Measurements from ENCODE around the gene UIMC1. TPM values are rescaled to one million over a fixed set of nuclear protein-coding genes. Genes with fewer than 3 reads are reported as not detected.

UIMC1 gene
- total RNA-seq, 1 experiment from 2014 or later: 52.8 TPM

GRCh38 chr5:177020033-177020432 lies 13.5 kb upstream of the UIMC1 start:
- no peaks in the 10 kb centered on the region for H3K9me3 ChIP-seq
- no TSS peak for BruUV-seq (replicated peaks)
- no peaks in the 10 kb centered on the region for H3K9me3 Mint-ChIP-seq (ENCODE audit: unreplicated experiment)
- TF ChIP-seq, protein P1, sequence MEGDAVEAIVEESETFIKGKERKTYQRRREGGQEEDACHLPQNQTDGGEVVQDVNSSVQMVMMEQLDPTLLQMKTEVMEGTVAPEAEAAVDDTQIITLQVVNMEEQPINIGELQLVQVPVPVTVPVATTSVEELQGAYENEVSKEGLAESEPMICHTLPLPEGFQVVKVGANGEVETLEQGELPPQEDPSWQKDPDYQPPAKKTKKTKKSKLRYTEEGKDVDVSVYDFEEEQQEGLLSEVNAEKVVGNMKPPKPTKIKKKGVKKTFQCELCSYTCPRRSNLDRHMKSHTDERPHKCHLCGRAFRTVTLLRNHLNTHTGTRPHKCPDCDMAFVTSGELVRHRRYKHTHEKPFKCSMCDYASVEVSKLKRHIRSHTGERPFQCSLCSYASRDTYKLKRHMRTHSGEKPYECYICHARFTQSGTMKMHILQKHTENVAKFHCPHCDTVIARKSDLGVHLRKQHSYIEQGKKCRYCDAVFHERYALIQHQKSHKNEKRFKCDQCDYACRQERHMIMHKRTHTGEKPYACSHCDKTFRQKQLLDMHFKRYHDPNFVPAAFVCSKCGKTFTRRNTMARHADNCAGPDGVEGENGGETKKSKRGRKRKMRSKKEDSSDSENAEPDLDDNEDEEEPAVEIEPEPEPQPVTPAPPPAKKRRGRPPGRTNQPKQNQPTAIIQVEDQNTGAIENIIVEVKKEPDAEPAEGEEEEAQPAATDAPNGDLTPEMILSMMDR (IDR thresholded peaks at IDR 0.05; ENCODE audit: insufficient read depth in 1 of 2, low read depth in 1 of 2, low read length in 1 of 2, severe bottlenecking in 1 of 2, unreplicated experiment in 1 of 2): no peak
- peaks cover 22% of the 10 kb centered on the region for H3K36me3 Mint-ChIP-seq (ENCODE audit: insufficient read depth, unreplicated experiment)
- ChIA-PET CTCF (interaction anchor here (0.7 to 1.6 kb wide), 4 partner anchors 51 to 497 kb away, joined by 3 to 4 read pairs (median 4); partner anchors contain the start of gene DDX41), POLR2A (no interaction called here)
- no peaks in the 10 kb centered on the region for H3K27me3 ChIP-seq (replicated peaks; ENCODE audit: control insufficient read depth, insufficient read depth, low read length)
- no peak for DNase-seq
- H3K27ac Mint-ChIP-seq (ENCODE audit: unreplicated experiment): no peak overlapping the region
- H3K4me3 ChIP-seq (ENCODE audit: low read depth, low read length): no peak overlapping the region
- intact Hi-C loops (cut with micrococcal nuclease; ENCODE audit: unreplicated experiment): no loop called here
- H3K36me3 ChIP-seq (ENCODE audit: control insufficient read depth, insufficient read depth, low read length): no peaks in the 10 kb centered on the region
- H3K4me1 Mint-ChIP-seq (ENCODE audit: low read depth, unreplicated experiment): peaks cover 21% of the 10 kb centered on the region
- H3K4me1 ChIP-seq: peaks cover 7% of the 10 kb centered on the region
- no peak overlapping the region for H3K4me3 Mint-ChIP-seq (ENCODE audit: unreplicated experiment)
- no peaks in the 10 kb centered on the region for H3K27me3 Mint-ChIP-seq (ENCODE audit: insufficient read depth, unreplicated experiment)

DNA sequence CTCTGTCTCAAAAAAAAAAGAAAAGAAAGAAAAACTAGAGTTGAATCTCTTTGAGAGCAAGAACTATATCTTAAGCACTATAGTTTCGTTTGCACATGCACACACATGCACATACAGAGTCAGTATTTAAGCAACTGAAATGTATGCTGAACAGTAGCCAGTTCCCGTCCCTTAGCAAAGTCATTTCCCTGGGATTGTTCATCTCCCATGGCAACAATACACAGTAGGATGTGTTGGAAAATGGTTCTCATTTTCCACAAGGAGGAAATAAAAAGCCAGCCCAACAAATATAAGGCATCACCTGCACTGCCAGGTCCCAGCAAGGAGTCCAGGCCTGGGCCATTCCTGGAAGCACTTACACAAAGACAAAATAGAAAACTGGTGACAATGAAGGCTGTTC lies 11.8 kb upstream of the UIMC1 start:
- TF ChIP-seq, protein P1 (IDR thresholded peaks at IDR 0.05; ENCODE audit: insufficient read depth in 1 of 2, low read depth in 1 of 2, low read length in 1 of 2, severe bottlenecking in 1 of 2, unreplicated experiment in 1 of 2): no peak
- Mint-ChIP-seq H3K4me1 (ENCODE audit: low read depth, unreplicated experiment) (peaks cover 12% of the 10 kb centered on the region), H3K9me3 (ENCODE audit: unreplicated experiment) (no peaks in the 10 kb centered on the region), H3K36me3 (ENCODE audit: insufficient read depth, unreplicated experiment) (peaks cover 16% of the 10 kb centered on the region), H3K27me3 (ENCODE audit: insufficient read depth, unreplicated experiment) (no peaks in the 10 kb centered on the region), H3K4me3 (ENCODE audit: unreplicated experiment) (no peak overlapping the region), H3K27ac (ENCODE audit: unreplicated experiment) (no peak overlapping the region)
- intact Hi-C loops (cut with micrococcal nuclease; ENCODE audit: unreplicated experiment): no loop called here
- no peak for DNase-seq
- BruUV-seq (replicated peaks): no TSS peak
- ChIA-PET POLR2A (no interaction called here), CTCF (interaction anchor here (1.6 kb wide), 1 partner anchor 53 kb away, joined by 4 read pairs; no protein-coding TSS in a partner anchor)
- Histone ChIP-seq H3K9me3 (no peaks in the 10 kb centered on the region), H3K4me1 (peaks cover 4% of the 10 kb centered on the region), H3K4me3 (ENCODE audit: low read depth, low read length) (no peak overlapping the region), H3K36me3 (ENCODE audit: control insufficient read depth, insufficient read depth, low read length) (no peaks in the 10 kb centered on the region), H3K27me3 (replicated peaks; ENCODE audit: control insufficient read depth, insufficient read depth, low read length) (no peaks in the 10 kb centered on the region)

DNA sequence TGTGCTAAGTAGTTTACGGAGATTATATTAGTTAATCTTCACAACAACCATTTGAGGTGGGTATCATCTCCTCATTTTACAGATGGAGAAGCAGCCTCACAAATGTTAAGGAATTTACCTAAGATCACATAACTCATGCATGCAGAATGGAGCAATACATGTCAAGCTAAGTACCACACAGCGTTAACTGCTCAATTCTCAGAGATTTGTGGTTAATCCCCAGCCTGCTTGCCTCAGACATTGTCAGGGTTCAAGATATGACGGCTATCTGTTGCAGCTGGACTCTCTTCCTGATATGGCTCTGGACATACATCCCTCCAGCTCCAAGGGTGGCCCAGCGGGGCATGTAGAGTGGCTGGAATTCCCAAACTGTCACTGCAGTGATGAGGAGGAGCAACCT lies 8.6 kb upstream of the UIMC1 start:
- Mint-ChIP-seq H3K27me3 (ENCODE audit: insufficient read depth, unreplicated experiment) (no peaks in the 10 kb centered on the region), H3K36me3 (ENCODE audit: insufficient read depth, unreplicated experiment) (no peaks in the 10 kb centered on the region), H3K4me1 (ENCODE audit: low read depth, unreplicated experiment) (no peaks in the 10 kb centered on the region), H3K4me3 (ENCODE audit: unreplicated experiment) (no peak overlapping the region), H3K27ac (ENCODE audit: unreplicated experiment) (no peak overlapping the region), H3K9me3 (ENCODE audit: unreplicated experiment) (no peaks in the 10 kb centered on the region)
- BruUV-seq (replicated peaks): no TSS peak
- no peak overlapping the region for H3K4me3 ChIP-seq (ENCODE audit: low read depth, low read length)
- TF ChIP-seq, protein P1 (IDR thresholded peaks at IDR 0.05; ENCODE audit: insufficient read depth in 1 of 2, low read depth in 1 of 2, low read length in 1 of 2, severe bottlenecking in 1 of 2, unreplicated experiment in 1 of 2): no peak
- POLR2A ChIA-PET: no interaction called here
- H3K9me3 ChIP-seq: no peaks in the 10 kb centered on the region
- no peaks in the 10 kb centered on the region for H3K36me3 ChIP-seq (ENCODE audit: control insufficient read depth, insufficient read depth, low read length)
- no peak for DNase-seq
- intact Hi-C loops (cut with micrococcal nuclease; ENCODE audit: unreplicated experiment): no loop called here
- CTCF ChIA-PET: no interaction called here
- no peaks in the 10 kb centered on the region for H3K4me1 ChIP-seq
- H3K27me3 ChIP-seq (replicated peaks; ENCODE audit: control insufficient read depth, insufficient read depth, low read length): no peaks in the 10 kb centered on the region

Measured in Caco-2 (cell line).